Naive thymus-derived CD4-positive, alpha-beta T cell (primary cell): Measurements from ENCODE around the gene TOX2. TPM values are rescaled to one million over a fixed set of nuclear protein-coding genes. Genes with fewer than 3 reads are reported as not detected.

ENCODE experiments used
- ATAC-seq: fragments of 150-1000 bp; cut with Tn5 transposase; 2 replicates; pipeline ENCODE4 v1.10.0; 2021; ENCODE audit warnings: mild to moderate bottlenecking, moderate library complexity
- CTCF ChIA-PET: fragments of 350-600 bp; sonication (Branson Sonifier 250); formaldehyde crosslinking; loops from one replicate; lab custom pipeline; 2021; ENCODE audit warnings: antibody characterized with exemption; lab: Charles Lee
- POLR2A ChIA-PET: fragments of 350-600 bp; sonication (Branson Sonifier 250); formaldehyde crosslinking; loops from one replicate; lab custom pipeline; 2021; ENCODE audit warnings: antibody characterized with exemption, inconsistent platforms; lab: Charles Lee
- DNase-seq, 9 donors: peaks; one replicate each; pipeline versions ENCODE4 v3.0.0 to v3.0.0-alpha.2; 2020 to 2022; ENCODE audit warnings: mixed read lengths in 1 of 9
- H3K27ac ChIP-seq: one replicate; pipeline ENCODE4 v1.7.0; 2013; ENCODE audit warnings: mild to moderate bottlenecking, low read depth, low read length, moderate library complexity
- H3K27me3 ChIP-seq, 2 donors: one replicate each; pipeline ENCODE4 v1.7.0; 2013; ENCODE audit warnings: low read length in 2 of 2, mild to moderate bottlenecking in 2 of 2, moderate library complexity in 2 of 2; ENCODE audit not compliant: control insufficient read depth in 2 of 2, insufficient read depth in 2 of 2
- H3K36me3 ChIP-seq, 3 experiments: 1 replicate in 2 of 3; 2 replicates in 1 of 3; pipeline ENCODE4 v1.7.0; 2013; ENCODE audit warnings: low read length in 3 of 3, mild to moderate bottlenecking in 3 of 3, moderate library complexity in 1 of 3; ENCODE audit not compliant: insufficient read depth in 3 of 3, control insufficient read depth in 2 of 3
- H3K4me1 ChIP-seq, 2 donors: one replicate each; pipeline ENCODE4 v1.7.0; 2013; ENCODE audit warnings: low read length in 2 of 2, mild to moderate bottlenecking in 2 of 2, moderate library complexity in 1 of 2; ENCODE audit not compliant: control insufficient read depth in 2 of 2, insufficient read depth in 2 of 2
- H3K4me3 ChIP-seq: 2 replicates; pipeline ENCODE4 v1.7.0; 2013; ENCODE audit warnings: mild to moderate bottlenecking, low read length
- H3K9me3 ChIP-seq, 3 experiments: 1 replicate in 2 of 3; 2 replicates in 1 of 3; pipeline ENCODE4 v1.7.0; 2013; ENCODE audit warnings: low read length in 3 of 3; ENCODE audit not compliant: control insufficient read depth in 2 of 3
- H3K27ac Mint-ChIP-seq, 9 donors: one replicate each; pipeline ENCODE4 v1.8.0; 2020 to 2022; ENCODE audit warnings: mixed read lengths in 9 of 9, mild to moderate bottlenecking in 8 of 9, moderate library complexity in 5 of 9, inconsistent platforms in 2 of 9
- H3K27me3 Mint-ChIP-seq, 5 donors: one replicate each; pipeline ENCODE4 v1.8.0; 2021 to 2022; ENCODE audit warnings: mixed read lengths in 5 of 5, mild to moderate bottlenecking in 1 of 5
- H3K36me3 Mint-ChIP-seq, 5 donors: one replicate each; pipeline ENCODE4 v1.8.0; 2020 to 2022; ENCODE audit warnings: mixed read lengths in 5 of 5, mild to moderate bottlenecking in 3 of 5, inconsistent platforms in 1 of 5
- H3K4me1 Mint-ChIP-seq, 7 donors: one replicate each; pipeline ENCODE4 v1.8.0; 2020 to 2022; ENCODE audit warnings: mixed read lengths in 7 of 7, mild to moderate bottlenecking in 3 of 7, inconsistent platforms in 1 of 7
- H3K4me3 Mint-ChIP-seq, 10 donors: one replicate each; pipeline ENCODE4 v1.8.0; 2020 to 2022; ENCODE audit warnings: mild to moderate bottlenecking in 10 of 10, mixed read lengths in 10 of 10, moderate library complexity in 6 of 10, inconsistent platforms in 2 of 10
- H3K9me3 Mint-ChIP-seq, 11 donors: one replicate each; pipeline ENCODE4 v1.8.0; 2020 to 2022; ENCODE audit warnings: mixed read lengths in 11 of 11, mild to moderate bottlenecking in 4 of 11, inconsistent platforms in 1 of 11, moderate library complexity in 1 of 11
- intact Hi-C, 2 donors: fragments of 100-400 bp; cut with micrococcal nuclease; formaldehyde crosslinking; loops; one replicate each; pipeline ENCODE4 v1.15.1; 2023
- polyA plus RNA-seq, 2 donors: library from polyadenylated mRNA; unstranded; fragments of 300-500 nt; fragmentation: Illumina TruSeq; gene quantifications; one replicate each; pipeline ENCODE4 v1.2.3, GENCODE V29; 2021
- total RNA-seq, 6 experiments: library from RNA in 5 of 6; stranded (reverse) in 5 of 6; gene quantifications; 1 replicate in 5 of 6; 2 replicates in 1 of 6; pipeline ENCODE4 v1.2.3 and lab custom pipeline; 2021 to 2026

The TOX2 gene
- total and polyA plus RNA-seq, 7 experiments from 2014 or later, result 0.22 to 7.1 (median 1.5) TPM

DNA sequence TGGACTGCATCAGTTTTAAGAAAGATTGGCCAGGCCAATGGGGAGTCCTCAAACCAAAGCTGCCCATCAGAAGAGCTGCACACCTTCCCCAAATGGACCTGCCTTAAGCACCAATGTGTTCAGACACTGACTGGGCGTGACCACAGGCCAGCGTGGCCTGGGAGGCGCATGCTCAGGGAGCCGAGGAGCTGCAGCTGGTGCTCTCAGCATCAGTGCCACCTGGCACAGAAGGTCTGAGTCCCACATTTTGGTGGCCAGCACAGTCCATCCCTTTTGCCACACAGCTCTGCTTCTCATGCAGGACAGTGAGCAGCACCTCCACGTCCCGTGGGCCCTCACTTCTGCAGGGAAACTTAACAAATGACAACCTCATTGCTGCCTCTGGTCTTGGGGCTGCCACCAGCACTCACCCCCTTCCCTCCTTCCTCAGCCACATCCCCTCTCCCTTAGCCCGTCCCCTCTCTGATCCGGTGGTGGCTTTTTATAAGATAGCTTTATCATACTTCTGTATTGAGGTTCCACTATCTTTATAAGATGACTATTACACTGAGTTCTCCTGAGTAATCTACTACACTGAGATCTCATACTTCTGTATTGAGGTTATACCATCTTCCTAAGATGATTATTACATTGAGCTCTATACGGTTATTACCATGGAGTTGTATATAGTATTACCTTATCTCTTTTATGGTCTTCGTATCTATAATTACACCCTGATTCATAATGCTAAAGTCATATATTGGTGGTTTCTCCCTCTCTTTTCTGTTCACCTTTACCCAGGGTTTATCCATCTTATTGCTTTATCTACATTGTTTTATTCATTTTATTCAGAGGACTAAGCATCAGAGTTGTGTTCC lies 109.1 kb downstream of the TOX2 start:
- H3K36me3 ChIP-seq, result no peaks in the 10 kb centered on the region
- Mint-ChIP-seq H3K4me1 (peaks cover 29 to 60% (median 50%) of the 10 kb centered on the region in 7 donors), H3K27ac (peak overlapping the region in 1 of 9 donors; percentile 32), H3K4me3 (no peak overlapping the region), H3K36me3 (peaks cover 0 to 6% (median 0%) of the 10 kb centered on the region in 5 donors), H3K27me3 (peaks cover 0 to 59% (median 9%) of the 10 kb centered on the region in 5 donors), H3K9me3 (no peaks in the 10 kb centered on the region)
- DNase-seq (no peak), ATAC-seq (peak; percentile 69)
- ChIA-PET POLR2A (no interaction called here), CTCF (interaction anchor here (0.6 kb wide), 1 partner anchor 642 kb away, joined by 3 read pairs; no protein-coding TSS in a partner anchor)
- no peak overlapping the region for H3K4me3 ChIP-seq
- no peaks in the 10 kb centered on the region for H3K27me3 ChIP-seq
- intact Hi-C loops, result no loop called here
- no peaks in the 10 kb centered on the region for H3K9me3 ChIP-seq
- peaks cover 30 to 32% of the 10 kb centered on the region in 2 donors for H3K4me1 ChIP-seq
- no peak overlapping the region for H3K27ac ChIP-seq

- peaks cover 0 to 10% (median 0%) of the 10 kb centered on the region in 5 donors for H3K36me3 Mint-ChIP-seq
- H3K27me3 Mint-ChIP-seq, result peaks cover 0 to 64% (median 13%) of the 10 kb centered on the region in 5 donors
- Histone ChIP-seq H3K27ac (no peak overlapping the region), H3K4me1 (peaks cover 27% of the 10 kb centered on the region in 2 donors), H3K36me3 (no peaks in the 10 kb centered on the region), H3K9me3 (no peaks in the 10 kb centered on the region), H3K27me3 (no peaks in the 10 kb centered on the region), H3K4me3 (no peak overlapping the region)
- H3K4me1 Mint-ChIP-seq, result peaks cover 26 to 60% (median 50%) of the 10 kb centered on the region in 7 donors
- ATAC-seq, result no peak
- intact Hi-C loops, result no loop called here
- H3K9me3 Mint-ChIP-seq, result peaks cover 0 to 3% (median 0%) of the 10 kb centered on the region in 11 donors
- ChIA-PET CTCF (no interaction called here), POLR2A (no interaction called here)
- H3K27ac Mint-ChIP-seq, result no peak overlapping the region
- DNase-seq, result no peak
- H3K4me3 Mint-ChIP-seq, result no peak overlapping the region
Measured at GRCh38 chr20:44024820-44025580, 110.3 kb downstream of the TOX2 start.

- ChIA-PET POLR2A (no interaction called here), CTCF (no interaction called here)
- intact Hi-C loops, result no loop called here
- H3K4me1 ChIP-seq, result peaks cover 19 to 20% of the 10 kb centered on the region in 2 donors
- Mint-ChIP-seq H3K9me3 (peaks cover 0 to 3% (median 0%) of the 10 kb centered on the region in 11 donors), H3K27me3 (peaks cover 0 to 69% (median 13%) of the 10 kb centered on the region in 5 donors), H3K27ac (no peak overlapping the region), H3K4me3 (no peak overlapping the region), H3K4me1 (peaks cover 30 to 58% (median 50%) of the 10 kb centered on the region in 7 donors), H3K36me3 (peaks cover 0 to 15% (median 0%) of the 10 kb centered on the region in 5 donors)
- no peak for DNase-seq
- no peaks in the 10 kb centered on the region for H3K27me3 ChIP-seq
- H3K4me3 ChIP-seq, result no peak overlapping the region
- ATAC-seq, result no peak
- no peaks in the 10 kb centered on the region for H3K36me3 ChIP-seq
- H3K9me3 ChIP-seq, result no peaks in the 10 kb centered on the region
- no peak overlapping the region for H3K27ac ChIP-seq
Measured at GRCh38 chr20:44025756-44026155, 111.1 kb downstream of the TOX2 start.

DNA sequence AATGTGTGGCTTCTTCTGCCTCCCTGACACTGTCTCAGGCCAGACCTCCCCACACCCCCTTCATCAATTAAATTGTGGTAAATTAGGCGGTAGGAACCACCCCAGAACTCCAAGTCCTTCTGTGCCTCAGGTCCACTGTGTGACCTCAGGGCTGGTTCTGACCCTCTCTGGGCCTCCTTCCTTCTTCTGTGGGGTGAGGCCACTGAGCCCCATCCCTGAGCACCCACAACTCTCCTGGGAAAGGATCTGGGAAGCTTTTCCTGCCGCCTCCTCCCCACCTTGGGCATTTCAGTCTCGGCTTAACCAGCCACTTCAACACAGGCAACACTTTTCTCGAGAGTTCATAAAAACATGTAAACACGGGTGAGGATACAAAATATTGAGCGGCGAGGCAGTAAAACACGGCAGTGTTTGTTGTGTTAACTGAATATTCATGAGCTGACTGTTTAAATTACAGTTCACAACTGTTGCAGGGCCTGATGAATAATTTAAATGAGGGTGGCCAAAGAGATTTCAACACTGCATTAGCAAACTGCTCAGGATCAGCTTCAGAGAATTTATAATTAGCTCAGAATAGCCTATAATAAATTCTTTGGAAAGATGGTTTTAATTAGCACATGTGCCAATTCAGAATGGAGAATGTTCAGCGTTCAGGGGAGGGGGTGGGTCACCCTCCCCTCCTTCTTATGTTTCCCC lies 112.1 kb downstream of the TOX2 start:
- H3K27ac Mint-ChIP-seq, result peak overlapping the region in 1 of 9 donors; percentile 47

DNA sequence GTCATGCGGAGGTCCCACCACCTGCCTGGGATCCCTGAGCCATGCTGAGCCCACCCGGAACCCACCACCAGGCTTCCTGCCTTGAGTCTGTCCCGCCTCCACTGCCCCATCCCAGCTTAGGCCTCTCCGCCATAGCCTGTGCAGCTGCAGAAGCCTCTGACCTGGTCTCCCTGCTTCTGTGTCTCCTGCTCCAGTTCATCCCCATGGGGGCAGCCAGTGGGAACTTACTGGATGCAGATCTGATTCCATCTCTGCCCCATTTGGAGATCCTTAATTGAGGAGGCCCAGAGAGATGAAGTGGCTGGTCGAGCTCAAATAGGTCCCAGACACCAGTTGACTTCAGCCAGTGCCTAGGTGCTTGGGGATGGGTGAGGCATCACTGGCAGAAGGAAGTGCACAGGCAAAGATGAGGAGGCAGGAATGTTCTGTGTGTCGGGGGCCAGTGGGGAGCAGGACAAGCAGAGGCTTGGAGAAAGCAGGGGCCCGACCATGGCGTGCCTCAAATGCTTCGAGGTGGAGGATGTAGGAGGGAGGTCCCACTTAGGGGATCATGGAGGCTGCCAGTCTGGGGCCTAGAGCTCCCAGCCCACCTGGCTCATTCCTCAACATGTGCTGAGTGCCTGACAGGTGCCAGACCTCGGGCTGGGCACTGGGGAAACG lies 112.8 kb downstream of the TOX2 start:
- peak overlapping the region in 2 of 9 donors; percentile 75 to 87 for H3K27ac Mint-ChIP-seq
- CTCF ChIA-PET, result interaction anchor here (0.5 kb wide), 1 partner anchor 104 kb away, joined by 4 read pairs; no protein-coding TSS in a partner anchor
- POLR2A ChIA-PET, result no interaction called here

More for the DNA sequence above, 112.1 kb downstream of the TOX2 start:
- peaks cover 0 to 4% (median 0%) of the 10 kb centered on the region in 11 donors for H3K9me3 Mint-ChIP-seq
- H3K9me3 ChIP-seq, result no peaks in the 10 kb centered on the region
- no peaks in the 10 kb centered on the region for H3K27me3 ChIP-seq
- CTCF ChIA-PET, result no interaction called here
- H3K4me1 ChIP-seq, result peaks cover 13 to 16% of the 10 kb centered on the region in 2 donors
- H3K4me3 ChIP-seq, result no peak overlapping the region
- no peak for DNase-seq
- ATAC-seq, result no peak
- no peak overlapping the region for H3K27ac ChIP-seq
- H3K4me3 Mint-ChIP-seq, result no peak overlapping the region
- H3K36me3 Mint-ChIP-seq, result peaks cover 0 to 19% (median 0%) of the 10 kb centered on the region in 5 donors
- H3K4me1 Mint-ChIP-seq, result peaks cover 28 to 52% (median 41%) of the 10 kb centered on the region in 7 donors
- no peaks in the 10 kb centered on the region for H3K36me3 ChIP-seq
- POLR2A ChIA-PET, result interaction anchor here (0.7 kb wide), 1 partner anchor 17 kb away, joined by 3 read pairs; no protein-coding TSS in a partner anchor
- intact Hi-C loops, result no loop called here
- H3K27me3 Mint-ChIP-seq, result peaks cover 0 to 64% (median 13%) of the 10 kb centered on the region in 5 donors

More for the DNA sequence above, 112.8 kb downstream of the TOX2 start:
- Histone ChIP-seq H3K4me3 (no peak overlapping the region), H3K36me3 (no peaks in the 10 kb centered on the region), H3K4me1 (peaks cover 13 to 16% of the 10 kb centered on the region in 2 donors), H3K9me3 (no peaks in the 10 kb centered on the region), H3K27me3 (no peaks in the 10 kb centered on the region), H3K27ac (no peak overlapping the region)
- Mint-ChIP-seq H3K4me3 (peak overlapping the region in 3 of 10 donors; percentile 17 to 69 (median 17)), H3K4me1 (peaks cover 30 to 51% (median 42%) of the 10 kb centered on the region in 7 donors), H3K36me3 (peaks cover 0 to 21% (median 0%) of the 10 kb centered on the region in 5 donors), H3K27me3 (peaks cover 0 to 63% (median 12%) of the 10 kb centered on the region in 5 donors), H3K9me3 (peaks cover 0 to 4% (median 0%) of the 10 kb centered on the region in 11 donors)
- ATAC-seq, result no peak
- DNase-seq, result no peak
- intact Hi-C loops, result no loop called here
